Keratinocyte (primary cell): ENCODE measurements around the gene KLHDC4. TPM values are rescaled to one million over a fixed set of nuclear protein-coding genes. Genes with fewer than 3 reads are reported as not detected.

Experiments
- DNase-seq: peaks from one replicate; pipeline ENCODE4 v3.0.0-alpha.2; 2011; ENCODE audit warnings: low read depth, missing footprints, low spot score
- FAIRE-seq: peaks from 2 replicates; lab custom pipeline; 2011; peaks lifted over from hg19 to GRCh38; lab: Jason Lieb, UNC
- H2AFZ ChIP-seq: 2 replicates; pipeline ENCODE4 v1.6.0; 2012; ENCODE audit warnings: low read length, control low read depth, inconsistent platforms; ENCODE audit not compliant: control insufficient read depth
- H3K27ac ChIP-seq: 2 replicates; pipeline ENCODE4 v1.5.1; 2011; ENCODE audit warnings: low read length; ENCODE audit not compliant: control insufficient read depth, insufficient read depth
- H3K27me3 ChIP-seq: 3 replicates; pipeline ENCODE4 v1.6.0; 2011; ENCODE audit warnings: low read length; ENCODE audit not compliant: control insufficient read depth, insufficient read depth; ENCODE audit errors: extremely low read depth
- H3K36me3 ChIP-seq, 2 experiments: 2 replicates in 1 of 2; 3 replicates in 1 of 2; pipeline ENCODE4 v1.5.1; 2011; ENCODE audit warnings: low read length in 2 of 2, mild to moderate bottlenecking in 1 of 2; ENCODE audit not compliant: control insufficient read depth in 2 of 2, insufficient read depth in 2 of 2; ENCODE audit errors: extremely low read depth in 1 of 2
- H3K4me1 ChIP-seq: 3 replicates; pipeline ENCODE4 v1.5.1; 2011; ENCODE audit warnings: low read length; ENCODE audit not compliant: control insufficient read depth, insufficient read depth; ENCODE audit errors: extremely low read depth
- H3K4me2 ChIP-seq: 3 replicates; pipeline ENCODE4 v1.6.0; 2011; ENCODE audit warnings: low read depth, low read length; ENCODE audit not compliant: control insufficient read depth, insufficient read depth; ENCODE audit errors: extremely low read depth
- H3K4me3 ChIP-seq, 3 experiments: fragments of 200-600 bp in 1 of 3; sonication (generic) in 1 of 3; 2 replicates in 2 of 3; 3 replicates in 1 of 3; pipeline ENCODE4 v1.5.1; 2011 to 2016; ENCODE audit warnings: low read length in 3 of 3, mild to moderate bottlenecking in 3 of 3, control low read depth in 2 of 3, inconsistent platforms in 1 of 3, low read depth in 1 of 3, mixed read lengths in 1 of 3, mixed run types in 1 of 3, moderate library complexity in 1 of 3; ENCODE audit not compliant: control insufficient read depth in 2 of 3, insufficient read depth in 2 of 3; ENCODE audit errors: extremely low read depth in 1 of 3
- H3K79me2 ChIP-seq: 2 replicates; pipeline ENCODE4 v1.6.0; 2012; ENCODE audit warnings: low read length; ENCODE audit not compliant: control insufficient read depth, insufficient read depth
- H3K9ac ChIP-seq: 3 replicates; pipeline ENCODE4 v1.6.0; 2011; ENCODE audit warnings: low read length; ENCODE audit not compliant: control insufficient read depth, insufficient read depth; ENCODE audit errors: extremely low read depth
- H3K9me1 ChIP-seq: 3 replicates; pipeline ENCODE4 v1.6.0; 2011; ENCODE audit warnings: low read length; ENCODE audit not compliant: control insufficient read depth, insufficient read depth; ENCODE audit errors: extremely low read depth
- H3K9me3 ChIP-seq: 2 replicates; pipeline ENCODE4 v1.5.1; 2012; ENCODE audit warnings: low read depth, low read length; ENCODE audit not compliant: control insufficient read depth
- H4K20me1 ChIP-seq: 3 replicates; pipeline ENCODE4 v1.6.0; 2011; ENCODE audit warnings: low read length; ENCODE audit not compliant: control insufficient read depth, insufficient read depth; ENCODE audit errors: extremely low read depth
- CTCF ChIP-seq, 3 experiments: IDR thresholded peaks in 1 of 3; conservative IDR thresholded peaks in 1 of 3; optimal IDR thresholded peaks in 1 of 3; 2 replicates in 2 of 3; 3 replicates in 1 of 3; pipeline versions ENCODE3 to v1.5.1; 2011; ENCODE audit warnings: low read length in 3 of 3, mild to moderate bottlenecking in 3 of 3, moderate library complexity in 2 of 3, control low read depth in 1 of 3, inconsistent platforms in 1 of 3; ENCODE audit not compliant: insufficient read depth in 2 of 3; ENCODE audit errors: extremely low read depth in 1 of 3
- EZH2 ChIP-seq: IDR thresholded peaks from one replicate; pipeline ENCODE4 v1.6.1; 2012; ENCODE audit warnings: inconsistent platforms, mild to moderate bottlenecking, low read length, moderate library complexity
- dilution Hi-C: fragments of 300-500 bp; cut with MboI; formaldehyde crosslinking; loops from one replicate; pipeline ENCODE4 v1.7.0; 2020; ENCODE audit warnings: low sequenced_read_pairs; ENCODE audit not compliant: extremely low pct_ligation_motif_present
- polyA plus RNA-seq, 5 experiments: library from polyadenylated mRNA; depleted of rRNA in 3 of 5; stranded (reverse) in 3 of 5; stranded (forward) in 1 of 5; unstranded in 1 of 5; fragments of >200 nt; gene quantifications; 1 replicate in 1 of 5; 2 replicates in 3 of 5; 3 replicates in 1 of 5; pipeline versions ENCODE4 v1.2.1 to v1.2.3, GENCODE V29; 2011 to 2012; ENCODE audit warnings: missing spikeins in 2 of 5, low read depth in 1 of 5, low replicate concordance in 1 of 5

KLHDC4 gene
- polyA plus RNA-seq, 1 donor (not counting 4 experiments of a cell fraction or from before 2014, with no cell fraction given) = 13.4 TPM

GRCh38 chr16:87691686-87692079 is 74.1 kb downstream of the KLHDC4 start:
- H3K36me3 ChIP-seq = peaks cover 0 to 5% of the 10 kb centered on the region in 2 experiments

DNA sequence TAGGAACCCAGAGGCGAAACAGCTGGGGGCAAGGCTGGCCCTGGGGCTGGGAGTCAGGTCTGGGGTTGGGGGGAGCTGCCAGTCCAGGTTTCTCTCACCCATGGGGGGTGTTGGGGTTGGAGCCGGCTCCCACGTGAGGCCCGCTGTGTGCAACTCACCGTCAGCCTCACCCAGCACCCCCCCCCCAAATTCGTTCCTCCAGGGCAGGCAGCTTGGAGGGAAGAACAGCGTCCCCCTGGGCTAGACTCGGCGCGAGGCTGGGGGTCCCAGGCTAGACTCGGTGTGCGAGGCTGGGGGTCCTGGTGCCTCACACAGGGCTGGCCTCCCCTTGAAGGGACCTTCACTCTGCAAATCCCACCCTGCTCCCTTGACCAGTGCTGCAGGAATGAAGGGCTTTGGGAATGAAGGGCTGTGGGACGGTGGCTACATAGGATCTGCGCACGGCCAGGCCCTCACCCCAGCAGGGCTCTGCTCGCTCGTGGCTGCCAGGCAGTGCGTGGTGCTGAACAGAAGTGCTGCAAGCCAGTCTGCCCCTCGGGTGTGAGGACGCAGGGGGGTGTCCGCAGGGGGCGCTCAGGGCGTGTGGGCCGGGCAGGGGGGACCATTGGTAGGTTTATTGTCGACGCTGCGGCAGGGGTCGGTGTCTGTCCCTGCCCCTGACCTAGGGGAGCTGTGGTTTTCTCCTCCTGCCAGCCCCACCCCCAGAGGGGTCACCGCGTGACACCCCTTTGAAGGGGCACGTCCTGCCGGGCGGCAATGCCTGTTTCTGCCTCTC is 74.7 kb downstream of the KLHDC4 start:
- Histone ChIP-seq H3K4me2 (no peak overlapping the region), H3K4me1 (no peaks in the 10 kb centered on the region), H3K9me1 (no peaks in the 10 kb centered on the region), H2AFZ (no peak overlapping the region), H3K9ac (no peak overlapping the region), H3K79me2 (no peaks in the 10 kb centered on the region), H3K27ac (no peak overlapping the region), H3K9me3 (no peaks in the 10 kb centered on the region), H3K27me3 (peaks cover 17% of the 10 kb centered on the region), H4K20me1 (no peaks in the 10 kb centered on the region), H3K36me3 (peaks cover 0 to 2% of the 10 kb centered on the region in 2 experiments), H3K4me3 (no peak overlapping the region)
- FAIRE-seq (no peak), DNase-seq (no peak)
- dilution Hi-C loops = no loop called here
- TF ChIP-seq CTCF (optimal IDR thresholded peaks at IDR 0.05 in 1 of 3, IDR thresholded peaks at IDR 0.05 in 1 of 3, conservative IDR thresholded peaks at IDR 0.05 in 1 of 3; ENCODE audit: extremely low read depth in 1 of 3, insufficient read depth in 2 of 3, low read length in 3 of 3) (no peak), EZH2 (no peak)

More at GRCh38 chr16:87691686-87692079, 74.1 kb downstream of the KLHDC4 start:
- Histone ChIP-seq H4K20me1 (no peaks in the 10 kb centered on the region), H3K79me2 (no peaks in the 10 kb centered on the region), H3K4me3 (no peak overlapping the region), H2AFZ (no peak overlapping the region), H3K9ac (no peak overlapping the region), H3K9me3 (no peaks in the 10 kb centered on the region), H3K27ac (no peak overlapping the region), H3K9me1 (no peaks in the 10 kb centered on the region), H3K27me3 (peaks cover 14% of the 10 kb centered on the region), H3K4me1 (no peaks in the 10 kb centered on the region), H3K4me2 (no peak overlapping the region)
- no peak for DNase-seq
- no peak for FAIRE-seq
- dilution Hi-C loops = no loop called here
- TF ChIP-seq CTCF (optimal IDR thresholded peaks at IDR 0.05 in 1 of 3, IDR thresholded peaks at IDR 0.05 in 1 of 3, conservative IDR thresholded peaks at IDR 0.05 in 1 of 3; ENCODE audit: extremely low read depth in 1 of 3, insufficient read depth in 2 of 3, low read length in 3 of 3) = no peak
- no peak for TF ChIP-seq EZH2
